Upper lobe of left lung (tissue), 4 donors: ENCODE data around the gene ITGB3BP.

Experiments used
- CTCF ChIP-seq, 6 experiments: fragments of 450-650 bp in 4 of 6; fragments of 200-600 bp in 2 of 6; sonication (generic) in 2 of 6; IDR thresholded peaks; one replicate each; pipeline ENCODE4 v1.5.1; 2016 to 2019; ENCODE audit warnings: antibody characterized with exemption in 6 of 6
- EP300 ChIP-seq, 4 donors: sonication (generic); formaldehyde crosslinking; IDR thresholded peaks; one replicate each; pipeline ENCODE4 v1.5.1; 2017; ENCODE audit warnings: antibody characterized with exemption in 4 of 4, control low read depth in 2 of 4
- POLR2AphosphoS5 ChIP-seq, 2 donors: sonication (generic); formaldehyde crosslinking; IDR thresholded peaks; one replicate each; pipeline ENCODE4 v1.5.1; 2017; ENCODE audit warnings: antibody characterized with exemption in 2 of 2

- TF ChIP-seq CTCF (IDR thresholded peaks at IDR 0.05) = no peak
- no peak for TF ChIP-seq EP300 (IDR thresholded peaks at IDR 0.05)
- no peak for TF ChIP-seq POLR2AphosphoS5 (IDR thresholded peaks at IDR 0.05)
Measured at GRCh38 chr1:63475761-63476160, 47.3 kb downstream of the ITGB3BP start.
